Effector CD8-positive, alpha-beta T cell (primary cell): Measurements from ENCODE around the gene ZNF660.

ENCODE experiments used
- DNase-seq: peaks from one replicate; lab custom pipeline; 2025; lab: John Stamatoyannopoulos, UW

The ZNF660 gene

GRCh38 chr3:44632193-44632592 is 47.4 kb downstream of the ZNF660 start:
- DNase-seq = no peak

DNA sequence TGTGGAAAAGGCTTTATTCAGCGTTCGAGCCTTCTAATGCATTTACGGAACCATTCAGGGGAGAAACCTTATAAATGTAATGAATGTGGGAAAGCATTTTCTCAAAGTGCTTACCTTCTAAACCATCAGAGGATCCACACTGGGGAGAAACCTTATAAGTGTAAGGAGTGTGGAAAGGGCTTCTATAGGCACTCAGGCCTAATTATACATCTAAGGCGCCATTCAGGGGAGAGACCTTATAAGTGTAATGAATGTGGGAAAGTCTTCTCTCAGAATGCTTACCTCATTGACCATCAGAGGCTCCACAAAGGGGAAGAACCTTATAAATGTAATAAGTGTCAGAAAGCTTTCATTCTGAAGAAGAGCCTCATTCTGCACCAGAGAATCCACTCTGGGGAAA is 57.6 kb downstream of the ZNF660 start:
- no peak for DNase-seq

- DNase-seq = no peak
Measured at GRCh38 chr3:44643024-44643423, 58.3 kb downstream of the ZNF660 start.

DNA sequence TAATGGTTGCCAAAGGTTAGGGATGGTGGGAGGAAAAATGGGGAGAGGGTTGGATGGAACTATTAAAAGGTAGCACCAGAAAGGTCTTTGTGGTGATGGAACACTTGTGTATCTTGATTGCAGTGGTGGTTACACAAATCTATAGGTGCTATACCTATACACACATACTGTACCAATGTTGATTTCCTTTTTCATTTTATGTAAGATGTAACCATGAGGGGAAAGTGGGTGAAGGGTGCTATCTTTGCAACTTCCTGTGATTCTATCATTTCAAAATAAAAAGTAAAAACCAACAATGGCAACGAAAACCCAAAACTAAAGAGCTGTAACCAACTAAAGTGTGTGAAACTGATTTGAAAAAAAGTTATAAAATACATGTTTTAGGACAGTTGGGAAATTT is 63.0 kb downstream of the ZNF660 start:
- DNase-seq = no peak

DNA sequence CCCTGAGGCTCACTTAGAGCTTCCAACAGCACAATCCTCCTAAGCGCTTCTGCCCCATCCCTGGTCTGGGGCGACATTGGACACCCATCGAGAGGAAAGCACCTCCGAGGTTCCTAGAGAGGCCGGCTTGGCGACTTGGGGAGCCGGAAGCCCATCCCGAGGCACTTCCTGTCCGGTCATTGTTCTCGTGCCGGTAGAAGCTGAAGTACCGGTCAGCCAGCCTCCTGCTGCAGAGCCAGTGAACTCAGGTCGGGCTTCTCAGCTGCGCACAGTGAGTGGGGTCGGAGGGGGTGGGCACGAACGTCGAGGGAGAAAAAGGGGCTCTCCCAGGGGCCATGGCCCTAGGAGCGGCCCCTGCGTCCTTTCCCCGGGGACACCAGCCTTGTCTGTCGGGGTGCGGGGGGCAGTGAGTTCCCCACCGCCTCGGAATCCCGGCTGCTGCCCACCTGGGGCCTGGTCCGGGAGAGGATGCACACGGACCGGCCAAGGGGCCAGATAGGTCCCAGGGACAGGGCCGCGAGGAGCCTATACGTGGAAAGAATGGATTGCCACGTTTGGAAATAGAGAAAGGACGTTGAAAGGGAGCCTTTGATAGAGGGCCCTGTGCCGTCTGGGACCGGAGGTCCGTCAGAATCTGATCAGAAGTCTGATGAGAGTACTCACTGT is 63.9 kb downstream of the ZNF660 start, which contains the start of gene ZNF35:
Gene ZNF35 (plus strand): TSS at position 169 of the 666 bp plus-strand sequence. CDS start 2,336 bp downstream, outside the sequence.
- no peak for DNase-seq
